ENCODE results near the gene MYO5B.

Gene MYO5B

DNA sequence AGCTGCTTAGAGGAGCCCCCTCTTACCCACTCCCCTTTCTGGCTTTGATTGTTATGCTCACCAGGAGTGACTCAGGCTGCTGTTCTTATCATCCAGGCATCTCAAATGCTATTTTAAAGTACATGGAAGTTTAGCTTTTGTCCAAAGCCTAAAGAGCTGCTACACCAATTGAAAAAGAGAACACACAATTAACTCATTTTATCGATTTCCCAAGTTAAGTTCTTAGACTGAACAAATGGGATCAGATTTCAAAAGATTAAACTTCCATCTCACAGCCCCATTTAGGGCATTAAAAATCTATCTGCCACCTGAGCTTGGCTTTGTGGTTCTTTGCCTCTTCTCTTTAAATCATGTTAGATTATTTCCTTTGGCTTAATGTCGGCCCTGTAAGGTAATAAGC lies 81.2 kb downstream of the MYO5B start:
- H3K4me2 ChIP-seq, result no peak overlapping the region
- H3K9ac ChIP-seq, result no peak overlapping the region
- no peak overlapping the region for H3K27ac ChIP-seq
- H3K36me3 ChIP-seq (ENCODE audit: insufficient read depth), result no peaks in the 10 kb centered on the region
- no peaks in the 10 kb centered on the region for H3K79me2 ChIP-seq (ENCODE audit: insufficient read depth, low read depth)
- no peak overlapping the region for H2AFZ ChIP-seq (ENCODE audit: low read depth)
- no peak overlapping the region for H3K4me3 ChIP-seq (IDR thresholded peaks at IDR 0.05; ENCODE audit: insufficient read depth, low read depth, low read length)
- H4K20me1 ChIP-seq (ENCODE audit: insufficient read depth), result no peaks in the 10 kb centered on the region
- H3K4me1 ChIP-seq (ENCODE audit: low read depth, poor library complexity, severe bottlenecking), result no peaks in the 10 kb centered on the region
- TF ChIP-seq, protein P1, sequence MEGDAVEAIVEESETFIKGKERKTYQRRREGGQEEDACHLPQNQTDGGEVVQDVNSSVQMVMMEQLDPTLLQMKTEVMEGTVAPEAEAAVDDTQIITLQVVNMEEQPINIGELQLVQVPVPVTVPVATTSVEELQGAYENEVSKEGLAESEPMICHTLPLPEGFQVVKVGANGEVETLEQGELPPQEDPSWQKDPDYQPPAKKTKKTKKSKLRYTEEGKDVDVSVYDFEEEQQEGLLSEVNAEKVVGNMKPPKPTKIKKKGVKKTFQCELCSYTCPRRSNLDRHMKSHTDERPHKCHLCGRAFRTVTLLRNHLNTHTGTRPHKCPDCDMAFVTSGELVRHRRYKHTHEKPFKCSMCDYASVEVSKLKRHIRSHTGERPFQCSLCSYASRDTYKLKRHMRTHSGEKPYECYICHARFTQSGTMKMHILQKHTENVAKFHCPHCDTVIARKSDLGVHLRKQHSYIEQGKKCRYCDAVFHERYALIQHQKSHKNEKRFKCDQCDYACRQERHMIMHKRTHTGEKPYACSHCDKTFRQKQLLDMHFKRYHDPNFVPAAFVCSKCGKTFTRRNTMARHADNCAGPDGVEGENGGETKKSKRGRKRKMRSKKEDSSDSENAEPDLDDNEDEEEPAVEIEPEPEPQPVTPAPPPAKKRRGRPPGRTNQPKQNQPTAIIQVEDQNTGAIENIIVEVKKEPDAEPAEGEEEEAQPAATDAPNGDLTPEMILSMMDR (conservative IDR thresholded peaks at IDR 0.05; ENCODE audit: low read depth, low read length), result no peak
- H3K27me3 ChIP-seq (ENCODE audit: insufficient read depth, low read depth), result no peaks in the 10 kb centered on the region

DNA sequence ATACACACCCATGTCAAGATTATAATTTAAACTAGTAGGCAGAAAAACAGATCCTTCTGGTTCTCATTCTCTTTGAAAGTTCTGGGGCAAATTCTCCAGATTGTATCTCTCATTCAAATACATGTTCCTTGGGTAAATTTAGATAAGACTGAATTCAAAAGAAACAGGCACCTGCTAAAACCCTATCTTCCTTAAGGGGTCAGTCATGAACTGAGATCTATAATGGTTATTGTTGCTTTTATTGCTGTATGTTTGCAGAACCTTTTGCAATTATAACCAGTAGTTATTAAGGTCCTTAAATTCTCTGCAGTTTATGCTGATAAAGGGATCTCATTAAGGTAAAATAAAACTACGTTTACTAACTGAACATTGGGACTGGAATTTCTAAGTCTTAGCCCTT lies 83.5 kb downstream of the MYO5B start:
- TF ChIP-seq, protein P1 (conservative IDR thresholded peaks at IDR 0.05; ENCODE audit: low read depth, low read length), result no peak
- no peak overlapping the region for H3K9ac ChIP-seq
- no peaks in the 10 kb centered on the region for H3K79me2 ChIP-seq (ENCODE audit: insufficient read depth, low read depth)

DNA sequence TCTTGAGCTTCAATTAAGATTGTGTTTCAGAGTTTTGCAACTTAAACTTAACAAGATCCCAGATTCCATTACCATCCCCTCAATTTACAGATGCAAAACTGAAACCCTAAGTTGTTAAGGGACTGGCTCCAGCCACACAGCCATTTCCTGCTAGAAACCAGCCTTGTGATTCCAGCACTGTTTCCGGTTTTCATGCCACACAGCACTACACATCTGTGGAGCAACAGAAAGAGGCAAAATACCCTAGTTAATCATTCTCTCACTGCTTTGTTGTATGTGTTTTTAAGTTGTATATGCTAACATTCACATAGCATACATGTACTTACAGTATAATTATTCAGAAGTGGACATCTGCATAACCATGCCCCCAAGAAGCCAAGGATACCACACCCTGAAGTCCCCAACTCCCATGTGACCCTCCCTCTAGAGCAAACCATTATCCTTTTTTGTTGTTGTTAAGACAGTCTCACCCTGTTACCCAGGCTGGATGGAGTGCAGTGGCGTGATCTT lies 87.4 kb downstream of the MYO5B start:
- Histone ChIP-seq H3K27ac (no peak overlapping the region), H3K36me3 (ENCODE audit: insufficient read depth) (no peaks in the 10 kb centered on the region), H3K4me3 (IDR thresholded peaks at IDR 0.05; ENCODE audit: insufficient read depth, low read depth, low read length) (no peak overlapping the region), H4K20me1 (ENCODE audit: insufficient read depth) (no peaks in the 10 kb centered on the region), H3K4me2 (no peak overlapping the region), H3K27me3 (ENCODE audit: insufficient read depth, low read depth) (no peaks in the 10 kb centered on the region), H3K4me1 (ENCODE audit: low read depth, poor library complexity, severe bottlenecking) (no peaks in the 10 kb centered on the region), H2AFZ (ENCODE audit: low read depth) (no peak overlapping the region), H3K79me2 (ENCODE audit: insufficient read depth, low read depth) (no peaks in the 10 kb centered on the region), H3K9ac (no peak overlapping the region)
- TF ChIP-seq, protein P1 (conservative IDR thresholded peaks at IDR 0.05; ENCODE audit: low read depth, low read length), result no peak

More for the DNA sequence above, 83.5 kb downstream of the MYO5B start:
- H3K27ac ChIP-seq, result no peak overlapping the region
- H3K27me3 ChIP-seq (ENCODE audit: insufficient read depth, low read depth), result no peaks in the 10 kb centered on the region
- no peak overlapping the region for H2AFZ ChIP-seq (ENCODE audit: low read depth)
- no peaks in the 10 kb centered on the region for H3K4me1 ChIP-seq (ENCODE audit: low read depth, poor library complexity, severe bottlenecking)
- H3K4me2 ChIP-seq, result no peak overlapping the region
- no peaks in the 10 kb centered on the region for H4K20me1 ChIP-seq (ENCODE audit: insufficient read depth)
- no peak overlapping the region for H3K4me3 ChIP-seq (IDR thresholded peaks at IDR 0.05; ENCODE audit: insufficient read depth, low read depth, low read length)
- H3K36me3 ChIP-seq (ENCODE audit: insufficient read depth), result no peaks in the 10 kb centered on the region

DNA sequence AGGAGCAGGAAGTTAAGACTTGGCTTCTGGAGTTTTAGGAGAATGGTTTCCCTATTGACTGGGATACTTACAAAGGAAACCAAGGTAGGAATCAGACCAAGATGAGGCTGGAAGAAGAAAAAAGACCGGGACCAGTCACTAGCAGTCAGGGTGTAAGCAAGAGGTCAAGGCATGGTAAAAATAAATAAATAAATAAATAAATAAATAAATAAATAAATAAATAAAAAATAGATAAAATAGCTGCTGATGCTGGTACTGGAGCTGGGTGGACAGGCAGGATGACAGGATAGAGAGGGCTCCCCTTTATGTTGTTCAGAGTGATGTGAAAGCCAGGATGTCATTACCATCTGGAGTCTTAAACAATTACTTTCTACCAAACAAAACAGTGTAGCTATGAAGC lies 89.9 kb downstream of the MYO5B start:
- Histone ChIP-seq H3K27me3 (ENCODE audit: insufficient read depth, low read depth) (no peaks in the 10 kb centered on the region), H3K4me2 (no peak overlapping the region), H3K9ac (no peak overlapping the region), H3K4me1 (ENCODE audit: low read depth, poor library complexity, severe bottlenecking) (no peaks in the 10 kb centered on the region), H3K79me2 (ENCODE audit: insufficient read depth, low read depth) (no peaks in the 10 kb centered on the region), H3K36me3 (ENCODE audit: insufficient read depth) (no peaks in the 10 kb centered on the region), H3K4me3 (IDR thresholded peaks at IDR 0.05; ENCODE audit: insufficient read depth, low read depth, low read length) (no peak overlapping the region), H3K27ac (no peak overlapping the region), H2AFZ (ENCODE audit: low read depth) (no peak overlapping the region), H4K20me1 (ENCODE audit: insufficient read depth) (no peaks in the 10 kb centered on the region)
- TF ChIP-seq, protein P1 (conservative IDR thresholded peaks at IDR 0.05; ENCODE audit: low read depth, low read length), result no peak
